ENCODE data around the gene KIAA0586.

- TF ChIP-seq ZSCAN20 (CRISPR knock-in tag; IDR thresholded peaks at IDR 0.05) = no peak
- peak; percentile 22; the same call in 1 of the 2 replicates for TF ChIP-seq FOSL2 (IDR thresholded peaks at IDR 0.05)
- TF ChIP-seq FOSL2 (CRISPR knock-in tag; IDR thresholded peaks at IDR 0.05) = peak; percentile 68
- no peak for TF ChIP-seq RAD21 (conservative IDR thresholded peaks at IDR 0.05 in 1 of 2, IDR thresholded peaks at IDR 0.05 in 1 of 2)
- no peak for TF ChIP-seq CTCF (IDR thresholded peaks at IDR 0.05)
- TF ChIP-seq CEBPB (IDR thresholded peaks at IDR 0.05) = no peak
- TF ChIP-seq KDM1A (IDR thresholded peaks at IDR 0.05; ENCODE audit: low read depth) = no peak
- no peak for TF ChIP-seq NR3C1 (IDR thresholded peaks at IDR 0.05)
- no peak for TF ChIP-seq MAZ (IDR thresholded peaks at IDR 0.05; ENCODE audit: borderline replicate concordance, low read depth, low read length)
- TF ChIP-seq EP300 (IDR thresholded peaks at IDR 0.05) = no peak
- TF ChIP-seq ELK1 (IDR thresholded peaks at IDR 0.05; ENCODE audit: low read depth, low read length) = no peak
- no peak for TF ChIP-seq HES2 (IDR thresholded peaks at IDR 0.05)
These were observed 28.2 kb downstream of the KIAA0586 start for GRCh38 chr14:58455593-58456265.

Measured in A549 (cell line).